PC-3 (cell line): ENCODE measurements around the gene C15orf62.

Experiments used
- EZH2 ChIP-seq: fragments of 300-600 bp; sonication (generic); IDR thresholded peaks from one replicate; pipeline ENCODE4 v1.6.1; 2017; ENCODE audit warnings: antibody characterized with exemption, mild to moderate bottlenecking, low read length; ENCODE audit not compliant: unreplicated experiment
- TF ChIP-seq, protein P1 (sequence below): fragments of 300-600 bp; sonication (generic); conservative IDR thresholded peaks from 2 replicates; pipeline ENCODE4 v1.5.1; 2017; ENCODE audit warnings: antibody characterized with exemption, low read depth, mild to moderate bottlenecking, low read length

DNA sequence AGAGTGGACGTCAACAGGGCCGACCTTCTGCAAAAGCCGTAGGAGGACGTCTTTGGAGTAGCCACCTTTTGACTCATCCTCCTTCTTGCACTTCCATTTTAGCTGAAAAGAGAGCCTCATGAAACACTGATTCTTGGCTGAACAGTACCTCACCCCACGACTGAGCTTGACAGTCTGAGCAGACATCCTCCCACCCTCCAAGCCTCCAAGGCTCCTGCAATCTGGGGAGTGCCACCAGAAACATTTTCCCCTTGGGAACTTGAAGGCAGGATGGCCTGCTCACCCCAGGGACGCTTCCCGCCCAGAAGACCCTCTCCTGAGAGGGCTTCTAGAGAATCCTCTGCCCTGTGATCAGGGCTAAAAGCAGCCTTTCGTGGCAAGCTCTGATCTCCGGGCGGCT is 5.2 kb downstream of the C15orf62 start:
- TF ChIP-seq, protein P1, sequence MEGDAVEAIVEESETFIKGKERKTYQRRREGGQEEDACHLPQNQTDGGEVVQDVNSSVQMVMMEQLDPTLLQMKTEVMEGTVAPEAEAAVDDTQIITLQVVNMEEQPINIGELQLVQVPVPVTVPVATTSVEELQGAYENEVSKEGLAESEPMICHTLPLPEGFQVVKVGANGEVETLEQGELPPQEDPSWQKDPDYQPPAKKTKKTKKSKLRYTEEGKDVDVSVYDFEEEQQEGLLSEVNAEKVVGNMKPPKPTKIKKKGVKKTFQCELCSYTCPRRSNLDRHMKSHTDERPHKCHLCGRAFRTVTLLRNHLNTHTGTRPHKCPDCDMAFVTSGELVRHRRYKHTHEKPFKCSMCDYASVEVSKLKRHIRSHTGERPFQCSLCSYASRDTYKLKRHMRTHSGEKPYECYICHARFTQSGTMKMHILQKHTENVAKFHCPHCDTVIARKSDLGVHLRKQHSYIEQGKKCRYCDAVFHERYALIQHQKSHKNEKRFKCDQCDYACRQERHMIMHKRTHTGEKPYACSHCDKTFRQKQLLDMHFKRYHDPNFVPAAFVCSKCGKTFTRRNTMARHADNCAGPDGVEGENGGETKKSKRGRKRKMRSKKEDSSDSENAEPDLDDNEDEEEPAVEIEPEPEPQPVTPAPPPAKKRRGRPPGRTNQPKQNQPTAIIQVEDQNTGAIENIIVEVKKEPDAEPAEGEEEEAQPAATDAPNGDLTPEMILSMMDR = no peak
- no peak for TF ChIP-seq EZH2
